GM19438 (cell line): ENCODE measurements around the gene PYCR2.

Source experiments
- ATAC-seq: cut with Tn5 transposase; IDR thresholded peaks from one replicate; pipeline ENCODE4 v1.9.1; 2021; ENCODE audit warnings: low read depth; ENCODE audit not compliant: unreplicated experiment

Gene PYCR2

GRCh38 chr1:225921734-225922709 is 2.0 kb downstream of the PYCR2 start:
- no peak for ATAC-seq

GRCh38 chr1:225919906-225920305 is 4.1 kb downstream of the PYCR2 start:
- ATAC-seq, result no peak

GRCh38 chr1:225918280-225918679 is 5.8 kb downstream of the PYCR2 start:
- ATAC-seq, result no peak

GRCh38 chr1:225917536-225917935 is 6.5 kb downstream of the PYCR2 start:
- no peak for ATAC-seq

- no peak for ATAC-seq
Measured at GRCh38 chr1:225917101-225917500, 6.9 kb downstream of the PYCR2 start.

GRCh38 chr1:225915538-225915991 is 8.5 kb downstream of the PYCR2 start:
- no peak for ATAC-seq

GRCh38 chr1:225914947-225915346 is 9.1 kb downstream of the PYCR2 start:
- no peak for ATAC-seq

- no peak for ATAC-seq
Measured at GRCh38 chr1:225914391-225914790, 9.7 kb downstream of the PYCR2 start.

GRCh38 chr1:225911191-225912130 is 12.6 kb downstream of the PYCR2 start:
- no peak for ATAC-seq

- ATAC-seq, result no peak
Measured at GRCh38 chr1:225909477-225909876, 14.6 kb downstream of the PYCR2 start.

- no peak for ATAC-seq
Measured at GRCh38 chr1:225908773-225909172, 15.3 kb downstream of the PYCR2 start.

- no peak for ATAC-seq
Measured at GRCh38 chr1:225908013-225908640, 15.9 kb downstream of the PYCR2 start.

- ATAC-seq, result no peak
Measured at GRCh38 chr1:225907341-225907740, 16.7 kb downstream of the PYCR2 start.

GRCh38 chr1:225906467-225906866 is 17.6 kb downstream of the PYCR2 start:
- ATAC-seq, result no peak

- no peak for ATAC-seq
Measured at GRCh38 chr1:225903623-225904022, 20.4 kb downstream of the PYCR2 start.

- no peak for ATAC-seq
Measured at GRCh38 chr1:225899044-225899925, 24.8 kb downstream of the PYCR2 start.

- ATAC-seq, result no peak
Measured at GRCh38 chr1:225897595-225898514, 26.2 kb downstream of the PYCR2 start.

GRCh38 chr1:225896937-225897549 is 27.0 kb downstream of the PYCR2 start:
- ATAC-seq, result peak; percentile 100
